ENCODE measurements around the gene GPR173.

DNA sequence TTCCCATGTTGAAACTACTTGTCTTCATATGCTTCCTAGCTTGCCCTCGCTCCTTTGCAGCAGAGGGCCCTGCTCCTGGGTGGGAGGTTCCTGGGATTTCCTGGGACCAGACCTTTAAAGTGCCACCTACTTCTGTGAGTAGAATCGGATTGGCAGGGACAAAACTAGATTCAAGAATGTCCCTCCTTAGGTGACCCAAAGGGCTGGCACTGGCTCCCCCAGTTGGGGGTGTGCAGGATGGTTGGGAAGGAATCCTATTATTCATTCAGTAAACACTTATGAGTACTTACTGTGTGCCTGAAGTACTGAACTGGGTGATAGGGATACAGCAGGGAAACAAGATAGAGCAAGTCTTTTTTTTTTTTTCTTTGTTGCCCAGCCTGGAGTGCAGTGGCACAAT lies 42.8 kb downstream of the GPR173 start:
- no peak for TF ChIP-seq EZH2phosphoT487 (IDR thresholded peaks at IDR 0.05; ENCODE audit: low read depth, severe bottlenecking, unreplicated experiment)
- TF ChIP-seq, protein P1, sequence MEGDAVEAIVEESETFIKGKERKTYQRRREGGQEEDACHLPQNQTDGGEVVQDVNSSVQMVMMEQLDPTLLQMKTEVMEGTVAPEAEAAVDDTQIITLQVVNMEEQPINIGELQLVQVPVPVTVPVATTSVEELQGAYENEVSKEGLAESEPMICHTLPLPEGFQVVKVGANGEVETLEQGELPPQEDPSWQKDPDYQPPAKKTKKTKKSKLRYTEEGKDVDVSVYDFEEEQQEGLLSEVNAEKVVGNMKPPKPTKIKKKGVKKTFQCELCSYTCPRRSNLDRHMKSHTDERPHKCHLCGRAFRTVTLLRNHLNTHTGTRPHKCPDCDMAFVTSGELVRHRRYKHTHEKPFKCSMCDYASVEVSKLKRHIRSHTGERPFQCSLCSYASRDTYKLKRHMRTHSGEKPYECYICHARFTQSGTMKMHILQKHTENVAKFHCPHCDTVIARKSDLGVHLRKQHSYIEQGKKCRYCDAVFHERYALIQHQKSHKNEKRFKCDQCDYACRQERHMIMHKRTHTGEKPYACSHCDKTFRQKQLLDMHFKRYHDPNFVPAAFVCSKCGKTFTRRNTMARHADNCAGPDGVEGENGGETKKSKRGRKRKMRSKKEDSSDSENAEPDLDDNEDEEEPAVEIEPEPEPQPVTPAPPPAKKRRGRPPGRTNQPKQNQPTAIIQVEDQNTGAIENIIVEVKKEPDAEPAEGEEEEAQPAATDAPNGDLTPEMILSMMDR (IDR thresholded peaks at IDR 0.05; ENCODE audit: poor library complexity) = no peak
